Effector memory CD4-positive, alpha-beta T cell (primary cell): ENCODE data around the gene METTL24.
"Not testable (repeated sequence)": the region's sequence is repeated elsewhere in the genome, so short reads cannot be mapped to it uniquely, and the experiment has no call there.

Experiments used
- DNase-seq, 3 donors: peaks; one replicate each; pipeline ENCODE4 v3.0.0-alpha.2; 2020
- H3K27ac ChIP-seq: 2 replicates; pipeline ENCODE4 v1.7.0; 2013; ENCODE audit warnings: mild to moderate bottlenecking, low read length, moderate library complexity; ENCODE audit not compliant: insufficient read depth, poor library complexity, severe bottlenecking
- H3K27me3 ChIP-seq: replicated peaks from 2 replicates; pipeline ENCODE4 v1.7.0; 2013; ENCODE audit warnings: mild to moderate bottlenecking, low read length; ENCODE audit not compliant: insufficient read depth, control insufficient read depth, poor library complexity, severe bottlenecking
- H3K36me3 ChIP-seq: 2 replicates; pipeline ENCODE4 v1.7.0; 2013; ENCODE audit warnings: mild to moderate bottlenecking, low read length, moderate library complexity; ENCODE audit not compliant: control insufficient read depth, insufficient read depth
- H3K4me1 ChIP-seq: 2 replicates; pipeline ENCODE4 v1.7.0; 2013; ENCODE audit warnings: low read length, mild to moderate bottlenecking; ENCODE audit not compliant: control insufficient read depth, insufficient read depth, poor library complexity, severe bottlenecking
- H3K4me3 ChIP-seq: 2 replicates; pipeline ENCODE4 v1.7.0; 2013; ENCODE audit warnings: low read length, low read depth, mild to moderate bottlenecking; ENCODE audit not compliant: insufficient read depth, poor library complexity, severe bottlenecking
- H3K9me3 ChIP-seq: 2 replicates; pipeline ENCODE4 v1.7.0; 2013; ENCODE audit warnings: mild to moderate bottlenecking, low read length, moderate library complexity; ENCODE audit not compliant: control insufficient read depth

The METTL24 gene

DNA sequence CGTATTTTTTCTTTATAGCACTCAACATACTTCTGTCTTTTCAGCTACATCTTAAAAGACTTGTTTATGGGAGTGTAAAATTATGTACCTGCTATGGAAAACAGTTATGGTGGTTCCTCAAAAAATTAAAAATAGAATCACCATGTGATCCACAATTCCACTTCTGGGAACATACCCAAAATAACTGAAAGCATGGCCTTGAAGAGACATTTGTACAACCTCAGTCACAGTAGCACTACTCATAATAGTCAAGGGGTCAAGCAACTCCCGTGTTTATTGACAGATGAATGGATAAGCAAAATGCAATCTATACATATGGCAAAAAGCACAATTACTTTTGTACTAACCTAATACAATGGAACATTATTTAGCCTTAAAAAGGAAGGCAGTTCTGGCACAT is 74.5 kb downstream of the METTL24 start:
- H3K36me3 ChIP-seq: no peaks in the 10 kb centered on the region
- no peaks in the 10 kb centered on the region for H3K9me3 ChIP-seq
- no peak overlapping the region for H3K4me3 ChIP-seq
- H3K27ac ChIP-seq: no peak overlapping the region
- no peak for DNase-seq
- H3K4me1 ChIP-seq: no peaks in the 10 kb centered on the region
- no peaks in the 10 kb centered on the region for H3K27me3 ChIP-seq

DNA sequence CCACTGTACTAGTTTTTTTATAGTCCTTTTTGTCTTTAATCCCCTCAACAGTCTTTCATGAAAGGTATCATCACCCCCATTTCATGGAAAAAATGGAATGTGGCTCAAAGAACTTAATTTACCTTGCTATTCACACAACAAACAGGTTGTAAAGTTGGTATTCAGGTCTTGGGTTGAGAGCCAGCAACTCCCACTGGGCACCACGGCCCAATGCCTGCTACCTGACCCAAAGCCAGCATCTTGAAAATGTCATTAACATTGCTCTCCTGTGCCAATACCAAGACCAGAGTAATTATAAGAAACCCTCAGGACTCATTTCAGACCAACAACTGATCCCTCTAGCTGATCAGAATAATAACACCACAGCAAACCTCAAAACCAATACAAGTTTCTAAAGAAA is 75.7 kb downstream of the METTL24 start:
- no peak for DNase-seq
- H3K27me3 ChIP-seq: no peaks in the 10 kb centered on the region
- no peak overlapping the region for H3K4me3 ChIP-seq
- no peaks in the 10 kb centered on the region for H3K9me3 ChIP-seq
- H3K36me3 ChIP-seq: no peaks in the 10 kb centered on the region
- H3K27ac ChIP-seq: no peak overlapping the region
- no peaks in the 10 kb centered on the region for H3K4me1 ChIP-seq

DNA sequence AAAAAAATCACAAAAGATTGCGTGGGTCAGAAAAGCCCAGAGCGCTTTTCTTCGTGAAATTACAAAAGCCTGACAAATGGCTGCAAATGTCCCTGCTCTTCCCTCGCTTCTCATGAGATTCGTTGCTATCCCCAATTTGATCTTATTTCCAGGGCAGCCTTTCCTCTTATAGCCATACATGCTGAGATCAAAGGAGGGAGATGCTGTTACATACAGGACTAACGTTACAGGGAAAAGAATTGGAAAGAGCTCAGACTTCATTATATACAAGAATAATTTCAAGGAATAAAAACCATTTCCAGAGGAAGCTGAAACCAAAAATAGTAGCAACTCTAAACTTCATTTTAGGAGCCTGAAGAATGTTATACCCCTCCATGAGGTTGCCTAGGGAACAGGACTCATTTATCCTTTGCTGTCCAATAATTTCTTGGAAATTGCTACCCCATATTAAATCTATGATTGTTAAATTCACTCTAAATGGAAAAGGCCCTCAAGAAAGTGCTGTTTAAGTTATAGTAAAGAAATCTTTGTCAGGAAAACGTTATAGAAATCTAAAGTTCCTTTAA is 81.0 kb downstream of the METTL24 start:
- no peaks in the 10 kb centered on the region for H3K36me3 ChIP-seq
- no peaks in the 10 kb centered on the region for H3K27me3 ChIP-seq
- no peak for DNase-seq
- no peaks in the 10 kb centered on the region for H3K9me3 ChIP-seq
- no peaks in the 10 kb centered on the region for H3K4me1 ChIP-seq
- no peak overlapping the region for H3K27ac ChIP-seq
- H3K4me3 ChIP-seq: no peak overlapping the region

DNA sequence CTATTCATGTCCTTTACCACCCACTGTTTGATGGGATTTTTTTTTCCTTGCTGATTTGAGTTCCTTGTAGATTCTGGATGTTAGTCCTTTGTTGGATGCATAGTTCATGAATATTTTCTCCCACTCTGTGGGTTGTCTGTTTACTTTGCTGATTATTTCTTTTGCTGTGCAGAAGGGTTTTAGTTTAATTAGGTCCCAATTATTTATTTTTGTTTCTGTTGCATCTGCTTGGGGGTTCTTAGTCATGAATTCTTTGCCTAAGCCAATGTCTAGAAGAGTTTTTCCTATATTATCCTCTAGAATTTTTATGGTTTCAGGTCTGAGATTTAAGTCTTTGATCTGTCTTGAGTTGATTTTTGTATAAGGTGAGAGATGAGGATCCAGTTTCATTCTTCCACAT is 85.4 kb downstream of the METTL24 start:
- not testable (repeated sequence) for H3K4me3 ChIP-seq, DNase-seq, H3K36me3 ChIP-seq, H3K4me1 ChIP-seq, H3K27ac ChIP-seq, H3K27me3 ChIP-seq, H3K9me3 ChIP-seq

DNA sequence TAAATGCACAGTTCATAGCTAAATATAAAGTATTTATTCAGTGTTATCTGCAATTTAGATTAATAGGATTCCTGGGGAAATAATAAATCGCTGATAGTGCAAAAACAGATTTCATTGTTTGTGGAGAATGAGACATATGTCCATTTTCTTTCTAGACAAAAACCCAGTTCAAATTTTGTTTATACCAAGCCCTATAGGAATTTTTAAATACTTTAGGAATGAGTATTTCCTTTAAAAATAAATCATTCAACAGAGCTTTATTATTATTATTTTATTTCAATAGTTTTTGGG is 86.5 kb downstream of the METTL24 start:
- Histone ChIP-seq H3K9me3 (no peaks in the 10 kb centered on the region), H3K4me1 (no peaks in the 10 kb centered on the region)

DNA sequence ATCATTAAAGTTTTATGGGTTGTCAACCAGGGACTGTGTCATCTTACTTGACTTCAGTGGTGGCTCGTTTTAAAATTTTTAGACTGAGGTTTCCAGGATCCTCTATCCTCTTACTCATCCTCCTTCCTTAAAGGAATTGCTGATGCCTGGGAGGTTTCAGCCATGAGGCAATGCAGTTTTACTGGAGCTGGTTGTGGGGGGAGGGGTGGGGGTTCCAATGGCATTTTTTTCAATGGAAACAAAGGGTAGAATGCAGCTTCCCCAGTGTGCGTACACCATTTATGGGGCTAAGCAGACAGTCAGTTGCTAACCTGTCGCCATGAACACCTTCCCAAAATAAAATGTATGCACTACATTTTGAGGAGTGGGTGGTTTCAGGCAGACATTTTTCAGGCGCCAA is 88.0 kb downstream of the METTL24 start:
- Histone ChIP-seq H3K9me3 (no peaks in the 10 kb centered on the region), H3K27ac (no peak overlapping the region)
- DNase-seq: no peak

More for the DNA sequence above, 86.5 kb downstream of the METTL24 start:
- no peak for DNase-seq
- Histone ChIP-seq H3K27ac (no peak overlapping the region), H3K4me3 (no peak overlapping the region), H3K36me3 (no peaks in the 10 kb centered on the region), H3K27me3 (no peaks in the 10 kb centered on the region)

DNA sequence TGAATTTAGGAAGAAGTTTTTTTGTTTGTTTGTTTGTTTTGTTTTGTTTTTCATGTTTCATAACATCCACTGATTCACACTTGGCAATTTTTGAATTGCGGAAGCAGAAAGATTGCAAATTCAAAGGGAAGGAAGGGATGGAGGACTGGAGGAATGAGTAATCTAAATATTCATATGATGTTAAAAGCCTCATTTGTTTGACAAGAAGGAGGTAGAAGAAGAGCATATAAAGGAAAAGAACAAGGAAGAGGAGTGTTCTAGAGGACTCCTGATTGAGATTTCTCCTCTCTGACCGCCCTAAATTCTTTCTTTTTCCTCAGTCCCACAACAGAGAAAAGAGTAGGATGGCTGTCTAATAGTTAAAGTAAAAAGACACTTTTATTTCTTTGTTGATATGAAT is 88.5 kb downstream of the METTL24 start:
- Histone ChIP-seq H3K27ac (no peak overlapping the region), H3K4me3 (no peak overlapping the region), H3K36me3 (no peaks in the 10 kb centered on the region), H3K4me1 (no peaks in the 10 kb centered on the region), H3K9me3 (no peaks in the 10 kb centered on the region), H3K27me3 (no peaks in the 10 kb centered on the region)
- no peak for DNase-seq

More for the DNA sequence above, 88.0 kb downstream of the METTL24 start:
- no peaks in the 10 kb centered on the region for H3K27me3 ChIP-seq
- no peaks in the 10 kb centered on the region for H3K4me1 ChIP-seq
- no peaks in the 10 kb centered on the region for H3K36me3 ChIP-seq
- H3K4me3 ChIP-seq: no peak overlapping the region

DNA sequence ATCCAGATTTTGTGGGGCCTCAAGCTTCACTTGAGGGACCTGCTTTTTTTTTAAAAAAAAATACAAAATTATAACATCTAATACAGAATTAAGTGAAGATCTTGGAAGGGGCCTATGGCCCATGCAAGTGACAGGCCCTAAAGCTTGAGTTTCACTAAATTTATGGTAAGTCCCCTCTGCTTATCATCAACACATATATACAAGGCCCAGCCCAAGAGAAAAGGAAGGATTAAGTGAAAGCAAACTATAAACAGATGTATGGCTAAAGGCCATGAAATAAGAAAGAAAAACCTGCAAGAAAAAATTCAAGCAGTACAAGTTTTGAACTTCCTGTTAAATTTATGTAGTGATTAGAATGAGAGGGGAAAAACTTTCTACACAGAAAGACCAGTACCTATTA is 91.2 kb downstream of the METTL24 start:
- H3K36me3 ChIP-seq: no peaks in the 10 kb centered on the region
- H3K27ac ChIP-seq: no peak overlapping the region
- no peak overlapping the region for H3K4me3 ChIP-seq
- H3K27me3 ChIP-seq: no peaks in the 10 kb centered on the region
- H3K4me1 ChIP-seq: no peaks in the 10 kb centered on the region
- DNase-seq: no peak
- H3K9me3 ChIP-seq: no peaks in the 10 kb centered on the region

DNA sequence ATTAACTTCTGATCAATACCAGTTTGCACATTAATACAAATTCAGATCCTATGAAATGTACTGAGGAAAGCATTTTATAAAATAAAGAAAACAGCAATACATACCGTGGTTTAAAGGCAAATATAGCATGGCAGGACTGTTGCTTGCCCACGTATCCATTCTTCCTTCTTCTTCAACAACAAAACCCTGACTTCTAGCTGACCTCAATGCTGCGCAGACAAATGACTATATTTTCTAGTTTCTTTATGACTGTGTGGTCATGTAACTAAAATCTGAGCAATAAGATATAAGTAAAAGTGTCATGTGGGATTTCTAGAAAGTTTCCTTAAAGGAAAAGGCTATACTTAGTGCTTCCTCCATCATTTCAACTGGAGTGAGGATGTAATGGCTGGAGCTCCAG is 92.9 kb downstream of the METTL24 start:
- H3K9me3 ChIP-seq: no peaks in the 10 kb centered on the region

DNA sequence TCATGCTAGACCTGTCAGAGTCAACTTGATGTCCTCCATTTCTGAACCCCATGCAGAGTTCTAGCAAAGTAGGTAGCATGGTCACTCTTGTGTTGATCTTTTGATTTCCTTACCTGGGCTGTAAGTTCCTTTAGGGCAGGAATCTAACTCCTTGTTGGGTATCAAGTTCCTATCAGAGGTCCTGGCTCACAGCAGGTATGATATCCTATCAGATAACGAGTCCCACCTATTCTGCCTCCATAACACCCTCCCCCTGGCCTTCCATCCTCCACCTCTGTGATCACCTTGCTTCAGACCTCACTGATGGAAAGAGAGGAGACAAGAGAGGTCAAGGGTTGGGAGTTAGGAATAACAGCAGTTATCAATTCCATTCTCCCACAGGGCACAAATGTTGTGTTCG is 101.8 kb downstream of the METTL24 start:
- no peak for DNase-seq
- no peaks in the 10 kb centered on the region for H3K9me3 ChIP-seq
- H3K36me3 ChIP-seq: no peaks in the 10 kb centered on the region
- H3K4me1 ChIP-seq: no peaks in the 10 kb centered on the region
- no peak overlapping the region for H3K27ac ChIP-seq
- H3K27me3 ChIP-seq: no peaks in the 10 kb centered on the region
- H3K4me3 ChIP-seq: no peak overlapping the region

More for the DNA sequence above, 92.9 kb downstream of the METTL24 start:
- H3K4me3 ChIP-seq: no peak overlapping the region
- DNase-seq: no peak
- no peak overlapping the region for H3K27ac ChIP-seq
- no peaks in the 10 kb centered on the region for H3K36me3 ChIP-seq
- H3K4me1 ChIP-seq: no peaks in the 10 kb centered on the region
- no peaks in the 10 kb centered on the region for H3K27me3 ChIP-seq
